HG02642 (cell line): ENCODE measurements around the gene MX1.

Experiments used
- ATAC-seq: cut with Tn5 transposase; IDR thresholded peaks from one replicate; pipeline ENCODE4 v1.9.1; 2021; ENCODE audit warnings: mild to moderate bottlenecking; ENCODE audit not compliant: unreplicated experiment, poor library complexity

The MX1 gene

GRCh38 chr21:41429305-41429704 lies 3.3 kb downstream of the MX1 start:
- no peak for ATAC-seq

- no peak for ATAC-seq
These were observed 4.0 kb downstream of the MX1 start for GRCh38 chr21:41429925-41430491.

DNA sequence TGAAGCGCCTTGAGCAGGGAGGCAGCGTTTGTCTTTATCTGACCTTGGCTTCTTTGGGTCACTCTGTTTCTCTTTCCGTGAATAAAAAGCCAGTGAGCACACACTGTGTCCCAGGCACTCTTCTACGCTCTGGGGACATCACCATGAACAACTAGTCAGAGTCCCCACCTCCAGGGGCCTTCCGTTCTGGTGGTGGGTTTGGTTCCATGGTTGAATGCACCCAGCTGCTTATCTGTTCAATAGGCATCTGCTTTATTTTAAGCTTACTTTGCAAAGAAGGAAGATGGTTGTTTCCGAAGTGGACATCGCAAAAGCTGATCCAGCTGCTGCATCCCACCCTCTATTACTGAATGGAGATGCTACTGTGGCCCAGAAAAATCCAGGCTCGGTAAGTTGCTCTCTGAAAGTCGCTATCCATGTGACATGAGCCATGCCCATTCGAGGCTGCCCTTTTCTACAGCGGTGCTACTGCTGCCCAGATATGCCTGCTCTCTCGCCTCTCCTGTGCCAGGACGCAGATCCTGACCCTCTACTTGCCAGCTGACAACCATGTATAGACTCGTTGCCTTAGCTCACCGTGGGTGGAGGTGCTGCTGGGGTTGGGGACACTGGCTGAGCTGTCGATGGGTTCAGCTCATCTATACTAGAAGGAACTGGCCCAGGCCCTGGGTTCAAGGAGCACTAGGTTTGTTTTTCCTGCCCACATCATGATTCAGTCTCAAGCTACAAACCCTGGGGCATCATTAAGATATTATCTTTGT lies 5.9 kb downstream of the MX1 start:
- ATAC-seq: peak; percentile 81

DNA sequence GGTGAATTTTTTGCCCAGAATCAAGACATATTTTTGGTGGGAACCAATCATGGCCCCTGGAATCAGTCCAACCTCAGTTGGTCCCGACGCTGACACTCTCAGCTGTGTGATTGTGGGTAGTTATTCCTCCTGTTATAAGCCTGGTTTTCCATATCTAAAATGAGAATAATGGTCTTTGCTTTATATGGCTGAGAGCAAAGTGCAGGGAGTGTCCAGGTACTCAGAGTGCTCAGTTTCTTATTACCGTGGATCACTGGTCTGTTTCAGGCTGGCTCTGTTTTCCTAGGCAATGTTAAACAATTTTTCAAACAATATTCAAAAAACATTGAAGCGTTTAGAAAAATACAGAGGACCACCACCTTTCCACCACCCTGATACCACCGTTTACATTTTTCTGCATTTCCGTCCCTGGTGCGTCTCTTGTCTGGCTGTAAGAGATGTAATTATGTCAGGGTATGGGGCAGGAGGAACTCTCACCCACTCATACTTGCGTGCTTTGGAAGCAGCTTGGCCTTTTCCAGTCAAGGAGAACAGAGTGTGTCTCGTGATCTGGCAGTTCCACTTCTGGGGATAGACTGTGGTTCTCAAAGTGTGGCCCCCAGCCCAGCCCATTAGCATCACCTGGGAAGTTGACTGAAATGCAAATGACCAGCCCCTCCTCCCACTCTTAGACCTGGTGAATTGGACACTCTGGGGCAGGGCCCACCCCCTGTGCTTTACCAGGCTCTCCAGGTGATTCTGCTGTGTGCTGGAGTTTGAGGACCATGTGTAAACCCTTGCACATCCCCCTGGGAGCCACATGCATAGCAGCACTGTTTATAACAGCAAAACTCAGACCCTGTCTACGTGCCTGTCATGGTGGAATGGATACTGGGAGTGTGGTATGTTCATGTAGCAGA lies 6.8 kb downstream of the MX1 start:
- no peak for ATAC-seq

GRCh38 chr21:41433566-41433965 lies 7.5 kb downstream of the MX1 start:
- no peak for ATAC-seq

GRCh38 chr21:41435706-41436105 lies 9.7 kb downstream of the MX1 start:
- no peak for ATAC-seq

DNA sequence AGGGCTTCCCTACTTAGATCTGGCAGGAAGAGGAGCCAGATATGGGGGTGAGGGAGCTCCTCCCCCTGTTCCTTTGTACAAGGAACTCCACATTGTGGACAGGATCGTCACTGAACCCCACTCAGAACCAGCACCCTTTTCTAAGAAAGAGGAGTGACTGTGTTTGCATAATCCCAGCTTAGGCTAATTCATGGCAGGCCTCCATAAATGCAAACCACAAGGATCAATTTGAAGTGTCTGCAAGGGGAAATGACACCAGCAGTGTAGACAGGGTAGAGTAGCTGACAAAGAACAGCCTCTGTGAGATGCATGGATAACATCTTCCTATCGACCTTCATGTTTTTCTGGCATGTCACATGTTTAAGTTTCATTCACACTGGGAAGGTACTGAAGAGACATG lies 11.7 kb downstream of the MX1 start:
- ATAC-seq: no peak

DNA sequence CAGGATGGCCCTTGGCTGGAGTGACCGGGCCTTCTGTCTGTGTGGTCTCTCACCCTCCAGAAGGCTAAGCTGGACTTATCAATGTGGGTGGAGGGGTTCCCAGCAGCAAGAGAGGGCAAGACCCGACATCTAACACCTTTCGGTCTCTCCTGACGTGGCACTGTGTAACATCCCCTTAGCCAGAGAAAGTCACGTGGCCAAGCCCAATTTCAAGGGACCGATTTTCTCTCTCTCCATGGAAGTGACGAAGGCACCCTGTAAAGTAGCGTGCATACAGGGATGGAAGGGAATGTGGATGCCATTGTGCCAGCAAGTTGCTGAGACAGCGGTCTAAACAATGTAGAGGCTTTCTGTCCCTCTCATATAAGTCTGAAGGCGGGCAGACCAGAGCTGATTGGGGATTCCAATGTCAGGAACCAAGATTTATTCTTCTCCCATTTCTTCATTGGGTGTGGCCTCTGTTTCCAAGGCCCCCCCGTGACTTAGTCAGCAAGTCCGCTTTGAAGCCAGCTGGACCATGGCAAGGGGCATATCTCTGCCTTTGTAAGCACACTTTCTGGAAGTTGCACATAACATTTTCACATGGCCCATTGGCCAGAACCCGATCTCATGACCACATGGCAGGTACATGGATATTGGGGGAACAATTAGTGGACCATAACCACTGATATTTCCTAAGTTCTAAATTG lies 12.5 kb downstream of the MX1 start:
- no peak for ATAC-seq

DNA sequence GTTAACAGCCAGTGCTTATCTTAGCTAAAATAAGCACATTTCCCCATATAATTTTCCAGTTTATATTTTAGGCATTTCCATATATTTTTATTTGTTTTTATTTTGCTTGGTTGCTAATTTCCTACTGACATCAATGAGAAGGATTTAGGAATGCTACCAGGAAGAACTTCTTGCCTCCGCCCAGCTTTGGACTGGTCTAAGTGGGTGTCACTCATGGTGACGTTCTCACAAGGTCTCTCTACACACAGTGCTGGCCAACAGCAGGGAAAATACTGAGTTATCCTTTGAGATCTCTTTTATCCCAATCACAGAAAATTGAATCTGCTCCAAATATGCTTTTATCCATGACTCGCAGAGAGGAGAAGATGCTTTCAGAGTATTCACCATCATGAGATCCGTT lies 13.2 kb downstream of the MX1 start:
- no peak for ATAC-seq

DNA sequence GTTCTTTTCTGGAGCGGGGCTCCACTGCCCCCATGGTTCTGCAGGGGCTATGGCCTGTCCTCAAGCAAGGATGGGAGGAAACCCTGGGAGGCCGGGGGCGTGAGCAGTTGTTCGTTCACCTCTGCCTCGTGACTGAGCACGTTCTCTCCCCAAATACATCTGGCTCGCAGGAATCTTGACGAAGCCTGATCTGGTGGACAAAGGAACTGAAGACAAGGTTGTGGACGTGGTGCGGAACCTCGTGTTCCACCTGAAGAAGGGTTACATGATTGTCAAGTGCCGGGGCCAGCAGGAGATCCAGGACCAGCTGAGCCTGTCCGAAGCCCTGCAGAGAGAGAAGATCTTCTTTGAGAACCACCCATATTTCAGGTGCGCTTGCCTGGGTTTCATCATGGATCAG lies 15.5 kb downstream of the MX1 start:
- ATAC-seq: no peak

DNA sequence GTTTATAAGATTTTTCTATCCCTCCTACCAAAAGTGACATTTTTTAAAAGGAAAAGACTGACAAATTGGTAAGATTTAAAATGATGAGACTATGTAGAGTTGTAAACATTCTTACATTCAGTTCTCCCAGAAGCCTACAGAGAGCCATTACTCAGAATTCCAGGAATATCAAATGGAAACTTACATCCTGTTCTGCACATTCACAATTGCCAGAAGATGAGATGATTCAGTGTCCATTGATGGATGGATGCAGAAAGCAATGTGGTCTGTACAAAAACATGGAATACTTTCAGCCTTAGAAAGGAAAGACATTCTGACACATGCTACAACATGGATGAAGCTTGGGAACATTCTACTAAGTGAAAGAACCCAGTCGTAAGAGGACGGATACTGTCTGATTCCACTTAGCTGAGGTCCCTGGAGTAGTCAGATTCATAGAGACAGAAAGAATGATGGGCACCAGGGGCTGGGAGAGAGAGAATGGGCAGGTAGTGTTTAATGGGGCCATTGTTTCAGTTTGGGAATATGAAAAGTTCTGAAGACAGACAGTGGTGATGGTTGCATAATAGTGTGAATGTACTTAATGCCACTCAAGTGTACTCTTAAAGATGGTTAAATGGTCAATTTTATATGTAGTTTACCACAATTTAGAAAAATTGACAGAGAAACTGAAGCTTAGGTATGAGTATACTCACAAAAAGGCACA lies 16.6 kb downstream of the MX1 start:
- ATAC-seq: no peak

- ATAC-seq: no peak
These were observed 17.5 kb downstream of the MX1 start for GRCh38 chr21:41443562-41443961.

DNA sequence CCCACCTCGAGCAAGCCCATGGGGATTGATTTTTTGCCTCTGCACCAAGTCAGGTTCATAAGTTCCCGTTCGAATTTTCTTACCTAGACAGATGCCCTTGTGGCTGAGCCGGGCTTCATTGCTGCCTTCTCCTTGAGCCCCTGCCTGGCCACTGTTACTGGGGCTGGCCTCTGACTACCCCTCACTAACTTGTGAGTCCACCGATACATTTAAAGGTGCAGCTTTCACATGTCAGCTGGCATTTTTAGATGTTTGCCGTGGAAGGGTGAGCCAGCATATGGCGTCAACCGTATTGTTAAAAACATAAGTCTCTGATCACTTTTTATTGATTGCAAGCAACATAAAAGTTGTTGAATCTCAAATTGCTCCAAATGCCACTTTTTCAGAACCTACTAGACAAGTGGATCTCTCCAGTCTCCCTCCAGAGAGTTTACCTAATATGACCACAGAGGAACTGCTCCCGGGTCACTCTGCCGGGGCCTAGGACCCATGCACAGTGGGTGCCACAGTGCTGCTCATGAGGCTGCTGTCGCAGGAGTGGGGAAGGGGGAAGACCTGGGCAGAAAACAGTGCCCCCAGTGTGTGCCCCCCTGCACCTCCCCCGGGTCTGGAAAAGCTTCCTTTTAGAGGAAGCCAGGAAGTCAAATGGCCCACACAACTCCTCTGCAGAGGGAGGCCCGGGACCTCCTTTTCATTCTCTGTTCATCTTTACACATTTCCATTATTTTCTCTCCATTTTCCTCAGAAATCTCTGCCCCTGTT lies 18.8 kb downstream of the MX1 start:
- ATAC-seq: no peak

GRCh38 chr21:41445465-41445862 lies 19.4 kb downstream of the MX1 start:
- no peak for ATAC-seq

DNA sequence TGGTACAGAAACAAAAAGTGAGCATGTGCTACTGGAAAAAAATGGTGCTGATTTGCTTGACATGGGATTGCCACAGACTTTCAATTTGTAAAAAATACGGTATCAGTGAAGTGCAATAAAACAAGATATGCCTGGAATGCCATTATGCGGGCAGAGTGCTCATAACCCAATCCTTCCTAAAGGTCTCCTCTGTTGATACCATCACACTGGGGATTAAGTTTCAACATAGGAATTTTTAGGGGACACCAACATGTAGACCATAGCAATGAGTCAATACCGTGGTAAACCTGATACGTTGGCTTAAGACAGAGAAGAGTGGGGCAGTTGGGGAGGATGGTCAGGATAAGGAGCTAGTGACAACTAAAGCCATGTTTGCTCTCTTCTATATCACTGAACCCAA lies 20.5 kb downstream of the MX1 start:
- ATAC-seq: no peak

DNA sequence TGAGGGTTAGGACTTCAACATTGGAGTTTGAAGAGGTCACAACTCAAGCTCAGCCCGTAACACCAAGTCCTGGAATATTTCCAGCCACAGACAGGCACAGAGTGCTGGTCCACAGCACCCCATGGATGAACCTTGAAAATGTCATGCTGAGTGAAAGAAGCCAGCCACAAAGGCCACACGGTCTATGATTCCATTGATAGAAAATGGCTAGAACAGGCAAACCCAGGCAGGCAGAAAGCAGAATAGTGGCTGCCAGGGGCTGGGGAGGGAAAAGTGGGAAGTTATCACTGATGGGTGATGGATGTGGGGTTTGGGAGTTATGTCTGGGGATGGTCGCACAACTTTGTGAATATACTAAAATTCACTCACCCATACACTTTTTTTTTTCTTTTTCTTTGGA lies 21.3 kb downstream of the MX1 start:
- no peak for ATAC-seq

DNA sequence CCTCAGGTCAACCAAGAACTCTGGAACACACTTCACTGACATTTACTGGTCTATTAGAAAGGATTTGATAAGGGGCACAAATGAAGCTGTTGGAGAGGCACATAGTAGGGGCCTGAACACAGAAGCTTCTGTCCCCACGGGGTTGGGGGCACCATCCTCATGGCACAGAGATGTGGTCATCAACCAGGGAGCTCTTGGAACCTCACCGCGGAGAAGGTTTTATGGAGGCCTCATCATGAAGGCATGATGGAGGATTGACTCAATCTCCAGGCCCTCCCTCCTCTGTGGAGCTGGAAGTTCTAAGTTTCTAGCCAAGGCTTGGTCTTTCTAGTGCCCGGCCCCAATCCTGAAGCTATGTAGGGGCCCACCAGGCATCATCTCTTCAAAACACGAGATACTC lies 23.6 kb downstream of the MX1 start:
- no peak for ATAC-seq

- ATAC-seq: no peak
These were observed 26.0 kb downstream of the MX1 start for GRCh38 chr21:41451753-41452676.
